ENCODE results near the gene GTPBP10. TPM values are rescaled to one million over a fixed set of nuclear protein-coding genes. Genes with fewer than 3 reads are reported as not detected.

The GTPBP10 gene
- total RNA-seq, 1 donor from 2014 or later = 4.5 TPM

DNA sequence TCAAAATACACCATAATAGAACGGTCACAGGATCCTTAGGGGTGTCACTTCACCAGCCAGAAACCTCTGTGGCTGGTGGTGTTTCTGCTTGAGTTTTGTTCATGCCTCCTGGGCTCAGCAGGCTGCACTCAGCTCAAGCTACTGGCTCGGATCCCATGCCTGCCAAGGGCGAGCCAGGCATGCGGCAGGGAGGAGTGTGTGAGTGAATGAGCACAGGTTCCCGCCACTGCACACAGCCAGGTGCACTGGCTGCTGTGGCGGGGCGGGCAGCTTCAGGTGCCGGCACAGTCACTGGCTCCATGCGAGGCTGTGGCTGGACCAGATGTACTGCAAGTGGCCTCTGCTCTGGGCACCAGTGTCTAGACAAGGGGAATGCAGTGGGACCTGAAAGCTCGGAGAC is 86.2 kb downstream of the GTPBP10 start:
- intact Hi-C loops (cut with DNase I) = no loop called here
- TF ChIP-seq, protein P1, sequence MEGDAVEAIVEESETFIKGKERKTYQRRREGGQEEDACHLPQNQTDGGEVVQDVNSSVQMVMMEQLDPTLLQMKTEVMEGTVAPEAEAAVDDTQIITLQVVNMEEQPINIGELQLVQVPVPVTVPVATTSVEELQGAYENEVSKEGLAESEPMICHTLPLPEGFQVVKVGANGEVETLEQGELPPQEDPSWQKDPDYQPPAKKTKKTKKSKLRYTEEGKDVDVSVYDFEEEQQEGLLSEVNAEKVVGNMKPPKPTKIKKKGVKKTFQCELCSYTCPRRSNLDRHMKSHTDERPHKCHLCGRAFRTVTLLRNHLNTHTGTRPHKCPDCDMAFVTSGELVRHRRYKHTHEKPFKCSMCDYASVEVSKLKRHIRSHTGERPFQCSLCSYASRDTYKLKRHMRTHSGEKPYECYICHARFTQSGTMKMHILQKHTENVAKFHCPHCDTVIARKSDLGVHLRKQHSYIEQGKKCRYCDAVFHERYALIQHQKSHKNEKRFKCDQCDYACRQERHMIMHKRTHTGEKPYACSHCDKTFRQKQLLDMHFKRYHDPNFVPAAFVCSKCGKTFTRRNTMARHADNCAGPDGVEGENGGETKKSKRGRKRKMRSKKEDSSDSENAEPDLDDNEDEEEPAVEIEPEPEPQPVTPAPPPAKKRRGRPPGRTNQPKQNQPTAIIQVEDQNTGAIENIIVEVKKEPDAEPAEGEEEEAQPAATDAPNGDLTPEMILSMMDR (IDR thresholded peaks at IDR 0.05) = no peak
- Histone ChIP-seq H3K9me3 (no peaks in the 10 kb centered on the region), H3K4me3 (no peak overlapping the region), H3K27ac (no peak overlapping the region), H3K4me1 (no peaks in the 10 kb centered on the region), H3K27me3 (no peaks in the 10 kb centered on the region), H3K36me3 (no peaks in the 10 kb centered on the region)
- no peak for DNase-seq (ENCODE audit: low spot score in 2 of 2)

DNA sequence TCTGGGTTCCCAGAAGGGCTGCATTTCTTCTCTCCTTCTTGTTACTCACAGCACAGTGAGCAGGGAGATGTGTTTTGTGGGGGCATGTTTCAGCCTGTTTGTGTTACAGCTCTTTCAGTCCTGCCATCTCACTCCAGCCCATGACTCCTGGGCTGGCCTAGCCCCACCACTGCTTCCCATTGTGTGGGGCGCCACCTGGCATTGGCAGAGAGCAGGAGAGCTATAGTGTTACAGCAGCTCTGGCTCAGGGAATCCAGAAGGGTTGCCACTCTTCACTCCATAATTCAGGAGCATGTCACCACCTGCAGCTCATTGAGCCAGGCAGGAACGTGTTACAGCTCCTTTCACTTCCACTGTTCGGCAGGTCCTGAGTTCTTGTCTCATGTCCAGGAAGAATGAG is 86.7 kb downstream of the GTPBP10 start:
- Histone ChIP-seq H3K4me3 (no peak overlapping the region), H3K27ac (no peak overlapping the region), H3K36me3 (no peaks in the 10 kb centered on the region), H3K9me3 (no peaks in the 10 kb centered on the region), H3K27me3 (no peaks in the 10 kb centered on the region), H3K4me1 (no peaks in the 10 kb centered on the region)
- TF ChIP-seq, protein P1 (IDR thresholded peaks at IDR 0.05) = no peak
- DNase-seq (ENCODE audit: low spot score in 2 of 2) = no peak
- intact Hi-C loops (cut with DNase I) = no loop called here

Other genes starting within 250 kb of the GTPBP10 start
- gene STEAP1, start 192.2 kb upstream of the GTPBP10 start, total RNA-seq = 2.1 TPM
- 18.7 TPM for gene STEAP2, start 135.0 kb upstream of the GTPBP10 start, total RNA-seq
- 0.85 TPM for gene CFAP69, start 101.5 kb upstream of the GTPBP10 start, total RNA-seq
- not detected for gene FAM237B, start 25.4 kb upstream of the GTPBP10 start, total RNA-seq
- 55.3 TPM for gene CLDN12, start 56.7 kb downstream of the GTPBP10 start, total RNA-seq
- not detected for gene PTTG1IP2, start 122.9 kb downstream of the GTPBP10 start, total RNA-seq
- gene CDK14, start 249.6 kb downstream of the GTPBP10 start, total RNA-seq = 5.1 TPM